Retina (tissue), 1 donor: ENCODE data around the gene CUL3.
"Not testable (repeated sequence)": the region's sequence is repeated elsewhere in the genome, so short reads cannot be mapped to it uniquely, and the experiment has no call there.

Experiments used
- DNase-seq: peaks from one replicate; pipeline ENCODE4 v3.0.0-alpha.2; 2016

Gene CUL3

DNA sequence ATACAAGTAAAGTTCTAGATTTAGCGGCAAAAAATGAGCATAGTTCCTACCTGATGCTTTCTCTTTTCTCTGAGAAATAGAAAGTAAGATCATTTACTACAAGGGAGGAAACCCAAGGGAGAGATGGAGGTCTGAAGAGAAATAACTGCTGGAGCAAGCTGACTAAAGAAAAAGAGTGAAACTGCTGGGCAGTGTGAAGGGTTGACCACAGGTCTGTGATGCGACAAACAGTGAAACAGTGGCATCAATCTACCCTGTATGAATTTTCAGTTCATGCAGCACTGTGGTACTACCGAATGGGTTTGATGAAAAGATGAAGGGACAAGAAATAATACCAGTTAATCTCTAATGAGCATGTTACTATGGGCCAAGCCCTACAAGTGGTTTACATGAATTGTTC lies 52.2 kb downstream of the CUL3 start:
- no peak for DNase-seq

DNA sequence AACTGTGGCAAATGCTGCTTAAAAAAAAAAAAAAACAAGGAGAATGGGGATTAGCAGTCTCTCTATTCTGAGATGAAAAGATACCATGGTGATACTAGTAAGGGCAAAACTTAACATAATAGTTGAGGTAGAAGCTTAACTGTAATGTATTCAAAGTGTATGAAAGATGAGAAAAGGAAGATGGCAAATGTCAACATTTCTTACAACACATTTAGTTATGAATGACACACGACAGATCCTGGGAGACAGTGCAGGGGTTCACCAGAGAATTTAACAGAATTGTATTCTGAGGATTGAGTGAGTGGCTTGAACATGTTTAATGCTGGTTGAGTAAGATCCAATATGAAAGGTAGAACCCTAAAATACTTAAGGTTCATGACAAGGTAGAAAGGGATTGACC lies 52.7 kb downstream of the CUL3 start:
- DNase-seq: no peak

DNA sequence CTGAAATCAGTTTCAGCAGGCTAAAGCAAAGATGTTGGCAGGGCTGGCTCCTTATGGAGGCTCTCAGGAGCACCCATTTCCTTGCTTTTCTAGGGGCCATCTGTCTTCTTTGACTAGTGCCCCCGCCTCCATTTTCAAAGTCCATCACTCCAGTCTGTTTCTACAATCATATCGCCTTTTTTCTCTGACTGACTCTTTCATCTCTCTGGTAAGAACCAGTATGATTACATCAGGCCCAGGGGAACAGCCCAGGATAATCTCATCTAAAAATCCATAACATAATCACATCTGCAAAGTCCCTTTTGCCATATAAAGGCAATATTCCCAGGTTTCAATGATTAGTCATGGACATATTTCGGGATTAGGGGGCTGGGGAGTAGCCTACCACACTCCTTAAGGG lies 57.0 kb downstream of the CUL3 start:
- DNase-seq: no peak

DNA sequence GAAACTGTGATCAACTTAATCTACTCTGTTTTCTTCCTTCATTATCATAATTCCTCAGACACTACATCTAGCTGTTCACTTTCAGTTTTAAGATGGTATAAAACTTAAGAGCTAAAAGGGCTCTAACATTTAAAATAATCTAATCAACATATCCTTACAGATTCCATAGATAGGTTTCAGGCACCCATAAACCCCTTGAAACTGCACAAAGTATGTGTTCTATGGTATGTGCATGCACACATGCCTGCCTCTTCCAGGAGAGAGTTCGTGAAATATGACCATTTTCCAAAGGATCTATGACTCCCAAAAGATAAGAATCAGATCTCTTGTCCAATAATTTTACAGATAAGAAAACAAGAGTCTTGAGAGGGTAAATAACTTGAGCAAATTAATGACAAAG lies 59.4 kb downstream of the CUL3 start:
- DNase-seq: no peak

DNA sequence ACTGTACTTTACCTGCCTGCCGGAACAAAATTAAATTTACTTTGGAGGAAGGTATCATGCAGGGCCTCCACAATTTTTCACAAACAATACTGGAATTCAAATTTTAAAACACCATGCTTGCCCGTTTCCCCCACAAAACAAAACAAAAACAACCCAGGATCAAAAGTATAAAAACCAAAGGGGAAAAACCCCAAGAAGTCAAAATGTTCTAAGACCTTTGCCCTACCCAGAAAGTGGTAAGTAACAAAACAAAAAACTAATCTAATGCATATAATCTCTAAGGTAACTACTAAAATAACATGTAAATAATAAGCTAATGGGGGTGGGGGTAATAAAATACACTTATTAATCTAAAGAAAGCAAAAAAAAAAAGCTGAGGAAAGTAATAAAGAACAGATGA lies 60.5 kb downstream of the CUL3 start:
- no peak for DNase-seq

DNA sequence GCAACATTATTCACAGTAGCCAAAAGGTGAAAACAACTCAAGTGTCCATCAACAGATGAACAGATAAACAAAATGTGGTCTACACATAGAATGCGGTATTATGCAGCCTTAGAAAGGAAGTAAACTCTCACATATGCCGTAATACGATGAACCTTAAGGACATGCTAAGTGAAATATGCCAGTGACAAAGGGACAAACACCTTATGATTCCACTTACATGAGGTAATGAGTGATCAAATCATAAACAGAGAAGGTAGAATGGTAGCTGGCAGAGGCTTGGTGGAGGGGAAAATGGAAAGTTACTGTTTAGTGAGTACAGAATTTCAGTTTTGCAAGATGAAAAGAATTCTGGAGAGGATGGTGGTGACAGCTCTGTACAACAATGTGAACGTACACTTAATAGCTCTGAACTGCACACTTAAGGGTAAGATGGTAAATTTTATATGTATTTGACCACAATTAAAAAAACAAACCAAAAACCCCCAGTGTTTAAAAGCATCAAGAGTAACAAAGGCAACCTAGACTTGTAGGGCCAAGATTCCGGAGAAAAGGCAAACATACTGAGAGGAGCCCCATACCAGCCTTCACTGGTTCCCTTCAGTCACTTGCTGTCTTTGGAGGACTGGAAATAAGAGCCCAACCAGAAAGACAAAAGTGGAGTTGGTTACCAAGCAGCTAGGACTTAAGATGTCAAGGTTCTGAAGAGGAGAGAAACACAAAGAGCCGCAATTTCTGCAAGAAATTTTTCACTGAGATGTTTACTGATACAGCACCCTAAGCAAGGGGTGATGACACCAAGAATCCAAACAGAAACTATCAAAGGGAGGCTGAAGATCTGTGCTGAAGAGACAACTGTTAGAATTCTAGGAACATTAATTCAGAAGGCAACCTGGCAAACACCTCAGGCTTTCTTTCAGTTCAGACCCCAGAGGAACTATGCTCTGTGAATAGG lies 61.3 kb downstream of the CUL3 start:
- no peak for DNase-seq

DNA sequence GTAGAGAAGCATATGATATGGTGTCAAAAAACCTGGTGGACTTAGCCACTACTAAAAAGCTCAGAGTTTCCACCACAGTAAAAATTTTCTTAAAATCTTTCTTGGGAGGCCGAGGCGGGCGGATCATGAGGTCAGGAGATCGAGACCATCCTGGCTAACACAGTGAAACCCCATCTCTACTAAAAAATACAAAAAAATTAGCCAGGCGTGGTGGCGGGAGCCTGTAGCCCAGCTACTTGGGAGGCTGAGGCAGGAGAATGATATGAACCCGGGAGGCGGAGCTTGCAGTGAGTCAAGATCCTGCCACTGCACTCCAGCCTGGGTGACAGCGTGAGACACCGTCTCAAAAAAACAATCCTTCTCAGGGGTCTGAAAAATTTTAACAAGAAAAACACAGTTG lies 62.7 kb downstream of the CUL3 start:
- not testable (repeated sequence) for DNase-seq

DNA sequence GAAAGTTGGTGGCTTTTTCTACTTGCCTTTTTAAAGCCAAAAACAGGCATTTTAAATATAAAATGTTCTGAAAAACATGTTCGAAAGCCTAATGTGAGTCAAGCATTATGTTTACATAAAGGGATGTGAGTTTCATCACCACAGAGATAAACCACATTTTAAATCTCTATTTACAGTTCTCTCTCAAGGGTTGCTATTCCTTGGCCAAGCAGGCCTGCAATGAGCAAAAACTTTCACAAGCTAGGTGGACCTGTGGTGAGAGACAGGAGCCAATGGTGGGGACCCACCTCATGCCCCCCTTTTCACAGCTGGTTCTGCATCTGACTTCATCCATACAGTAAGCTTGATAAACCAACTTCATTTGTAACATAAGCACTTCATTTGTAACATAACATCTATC lies 65.1 kb downstream of the CUL3 start:
- no peak for DNase-seq

DNA sequence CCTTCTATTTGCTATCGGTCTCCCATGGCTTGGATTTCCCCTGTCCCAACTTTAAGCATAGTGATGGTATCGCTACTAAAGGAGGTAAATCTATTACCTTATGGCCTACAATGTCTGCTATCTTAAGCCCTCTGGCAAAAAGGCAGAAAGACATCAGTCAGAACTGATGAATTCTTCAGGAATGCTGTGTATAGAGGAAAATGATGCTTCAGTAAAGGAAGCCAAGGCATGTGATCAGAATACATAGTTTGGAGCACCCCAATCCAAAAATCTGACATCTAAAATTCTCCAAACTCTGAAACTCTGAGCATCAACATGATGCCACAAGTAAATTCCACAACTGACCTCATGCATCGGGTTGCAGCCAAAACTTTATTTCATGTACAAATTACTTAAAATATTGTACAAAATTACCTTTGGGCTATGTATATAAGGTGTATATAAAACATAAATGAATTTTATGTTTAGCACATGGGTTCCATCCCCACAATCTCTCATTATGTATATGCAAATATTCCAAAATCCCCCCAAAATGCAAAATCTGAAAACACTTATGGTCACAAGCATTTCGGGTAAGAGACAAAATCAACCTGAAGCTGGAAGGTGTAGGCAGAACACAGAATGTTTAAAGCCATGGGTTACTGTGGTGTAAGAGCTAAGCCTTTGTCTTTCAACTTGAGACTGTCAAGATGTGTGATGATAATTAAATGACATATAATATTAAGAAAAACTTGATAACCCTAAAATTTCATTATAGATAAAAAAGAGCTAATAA lies 66.2 kb downstream of the CUL3 start:
- no peak for DNase-seq

DNA sequence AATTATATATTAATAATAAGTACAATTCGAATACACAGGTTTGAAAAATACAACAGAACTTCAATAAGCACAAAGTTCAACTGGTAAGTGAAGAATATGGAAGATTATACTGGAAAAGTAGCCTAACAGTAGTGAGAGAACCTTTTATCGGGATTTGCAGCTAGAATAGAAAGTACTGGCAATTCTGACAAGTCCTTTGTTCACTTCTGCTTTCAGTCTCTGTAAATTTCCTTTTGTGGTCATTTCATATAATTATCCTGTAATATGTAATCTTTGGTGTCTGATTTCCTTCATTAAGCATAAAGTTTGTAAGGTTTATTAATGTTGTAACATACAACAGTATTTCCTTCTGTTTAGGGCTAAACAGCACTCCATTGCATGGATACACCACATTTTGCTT lies 67.2 kb downstream of the CUL3 start:
- no peak for DNase-seq

DNA sequence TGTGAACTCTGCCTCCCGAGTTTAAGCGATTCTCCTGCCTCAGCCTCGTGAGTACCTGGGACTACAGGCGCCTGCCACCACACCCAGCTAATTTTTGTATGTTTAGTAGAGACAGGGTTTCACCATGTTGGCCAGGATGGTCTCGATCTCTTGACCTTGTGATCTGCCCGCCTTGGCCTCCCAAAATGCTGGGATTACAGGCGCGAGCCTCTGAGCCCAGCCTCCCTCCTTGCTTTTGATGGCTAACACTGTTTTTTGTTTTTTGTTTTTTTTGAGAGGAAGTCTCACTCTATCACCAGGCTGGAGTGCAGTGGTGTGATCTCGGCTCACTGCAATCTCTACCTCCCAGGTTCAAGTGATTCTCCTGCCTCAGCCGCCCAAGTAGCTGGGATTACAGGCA lies 68.8 kb downstream of the CUL3 start:
- DNase-seq: not testable (repeated sequence)

DNA sequence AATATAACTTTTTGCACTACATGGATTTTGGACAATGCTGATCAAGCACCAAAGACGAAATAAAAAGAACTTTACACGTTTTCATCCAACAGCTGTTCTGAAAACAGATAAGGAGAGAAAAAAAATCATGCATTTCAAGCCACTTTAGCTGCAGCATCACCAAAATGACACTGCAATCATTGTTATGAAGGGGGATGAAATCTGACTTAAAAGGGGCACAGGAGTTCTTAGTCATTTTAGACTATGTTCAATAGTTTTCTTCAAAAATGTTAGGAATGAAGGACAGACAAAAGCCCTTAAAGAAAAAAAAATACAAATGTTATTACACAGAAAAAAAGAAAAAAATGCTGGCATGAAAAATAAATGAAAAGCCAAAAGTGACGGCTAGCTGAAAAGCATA lies 71.2 kb downstream of the CUL3 start:
- no peak for DNase-seq

DNA sequence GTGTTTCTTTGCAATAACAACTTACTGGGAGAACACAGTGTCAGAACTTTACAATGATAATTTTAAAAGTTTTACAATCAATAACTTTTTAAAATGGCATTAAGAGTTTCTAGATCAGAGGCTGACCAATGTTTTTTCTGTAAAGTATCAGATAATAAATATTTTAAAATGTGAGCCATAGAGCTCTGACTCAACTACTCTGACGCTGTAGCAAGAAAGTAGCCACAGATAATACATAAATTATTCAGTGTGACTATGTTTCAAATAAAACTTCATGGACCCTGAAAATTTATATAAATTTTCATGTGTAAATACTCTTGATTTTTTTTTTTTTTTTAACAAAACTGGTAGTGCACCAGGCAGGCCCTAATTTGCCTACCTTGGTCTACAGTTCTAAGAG lies 77.4 kb downstream of the CUL3 start:
- DNase-seq: no peak

DNA sequence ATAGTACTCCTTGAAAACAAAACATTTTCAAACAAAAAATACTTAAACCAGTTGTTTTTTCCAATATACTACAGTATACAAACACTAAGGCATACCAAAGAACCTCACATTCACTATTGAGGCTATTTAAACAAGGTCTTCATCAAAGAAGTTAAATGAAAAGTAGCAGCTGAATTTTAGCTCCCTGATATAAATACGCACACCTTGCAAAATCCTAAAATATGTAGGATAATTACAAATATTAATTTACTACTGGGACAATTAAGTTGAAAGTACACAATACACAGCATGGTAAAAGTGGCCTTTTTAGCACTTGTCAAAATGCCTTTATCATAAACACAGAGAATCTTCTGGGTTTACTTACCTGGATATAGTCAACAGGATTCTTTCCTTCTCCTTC lies 78.7 kb downstream of the CUL3 start:
- no peak for DNase-seq

DNA sequence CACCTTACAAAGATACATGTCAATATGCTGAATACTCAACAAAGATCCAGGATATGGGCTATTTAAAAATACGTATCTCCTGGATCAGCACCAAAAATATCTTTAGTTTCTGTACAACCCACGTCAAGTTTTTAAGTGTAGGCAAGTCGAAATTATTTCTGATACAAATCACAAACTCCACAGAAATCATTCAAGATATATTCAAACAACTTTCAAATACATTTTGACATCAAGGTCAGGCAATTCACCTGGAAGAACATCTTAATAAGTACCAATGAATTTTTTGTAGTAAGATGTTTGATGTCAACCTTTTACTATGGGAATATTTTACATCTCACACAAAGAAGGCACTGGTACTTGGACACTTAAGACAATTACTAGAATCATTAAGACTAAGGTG lies 86.2 kb downstream of the CUL3 start:
- DNase-seq: no peak

DNA sequence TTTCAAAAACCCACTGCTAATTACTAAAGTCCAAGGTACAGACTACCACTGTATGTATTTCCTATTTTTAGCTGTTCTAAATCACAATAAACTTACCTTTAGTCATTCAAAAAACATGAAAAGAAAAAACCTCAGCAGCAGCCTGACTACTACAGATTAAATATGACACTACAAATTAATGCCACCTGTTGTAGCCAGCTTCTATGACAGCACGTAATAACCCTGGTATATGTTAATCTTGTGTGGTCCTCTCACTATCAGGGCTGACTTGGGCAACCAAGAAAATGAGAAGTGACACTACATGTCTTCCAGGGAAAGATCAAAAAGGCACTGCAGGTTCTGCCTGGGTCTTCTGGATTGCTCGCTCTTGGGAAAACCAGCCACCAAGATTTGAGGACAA lies 92.6 kb downstream of the CUL3 start:
- DNase-seq: no peak

DNA sequence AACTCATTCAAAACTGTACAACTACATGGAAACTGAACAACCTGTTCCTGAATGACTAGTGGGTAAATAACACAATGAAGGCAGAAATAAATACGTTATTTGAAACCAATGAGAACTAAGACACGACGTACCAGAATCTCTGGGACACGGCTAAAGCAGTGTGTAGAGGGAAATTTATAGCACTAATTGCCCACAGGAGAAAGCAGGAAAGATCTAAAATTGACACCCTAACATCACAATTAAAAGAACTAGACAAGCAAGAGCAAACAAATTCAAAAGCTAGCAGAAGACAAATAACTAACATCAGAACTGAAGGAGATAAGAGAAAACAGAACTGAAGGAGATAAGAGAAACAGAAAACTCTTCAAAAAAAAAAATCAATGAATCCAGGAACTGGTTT lies 97.2 kb downstream of the CUL3 start:
- not testable (repeated sequence) for DNase-seq

DNA sequence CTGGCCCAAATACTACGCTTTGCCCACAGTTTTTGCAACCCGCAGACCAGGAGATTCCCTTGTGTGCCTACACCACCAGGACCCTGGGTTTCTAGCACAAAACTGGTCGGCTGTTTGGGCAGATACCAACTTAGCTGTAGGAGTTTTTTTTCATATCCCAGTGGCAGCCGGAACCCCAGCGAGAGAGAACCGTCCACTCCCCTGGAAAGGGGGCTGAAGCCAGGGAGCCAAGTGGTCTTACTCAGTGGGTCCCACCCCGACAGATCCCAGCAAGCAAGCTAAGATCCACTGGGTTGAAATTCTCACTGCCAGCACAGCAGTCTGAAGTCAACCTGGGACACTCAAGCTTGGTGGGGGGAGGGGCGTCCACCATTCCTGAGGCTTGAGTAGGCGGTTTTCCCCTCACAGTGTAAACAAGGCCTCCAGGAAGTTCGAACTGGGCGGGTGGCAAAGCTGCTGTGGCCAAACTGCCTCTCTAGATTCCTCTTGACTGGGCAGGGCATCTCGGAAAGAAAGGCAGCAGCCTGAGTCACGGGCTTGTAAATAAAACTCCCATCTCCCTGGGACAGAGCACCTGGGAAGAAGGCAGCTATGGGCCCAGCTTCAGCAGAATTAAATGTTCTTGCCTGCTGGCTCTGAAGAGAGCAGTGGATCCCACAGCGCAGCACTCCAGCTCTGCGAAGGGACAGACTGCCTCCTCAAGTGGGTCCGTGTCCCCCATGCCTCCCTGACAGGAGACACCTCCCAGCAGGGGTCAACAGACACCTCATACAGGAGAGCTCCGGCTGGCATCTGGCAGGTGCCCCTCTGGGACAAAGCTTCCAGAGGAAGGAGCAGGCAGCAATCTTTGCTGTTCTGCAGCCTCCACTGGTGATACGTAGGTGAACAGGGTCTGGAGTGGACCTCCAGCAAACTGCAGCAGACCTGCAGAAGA lies 99.8 kb downstream of the CUL3 start:
- DNase-seq: not testable (repeated sequence)

DNA sequence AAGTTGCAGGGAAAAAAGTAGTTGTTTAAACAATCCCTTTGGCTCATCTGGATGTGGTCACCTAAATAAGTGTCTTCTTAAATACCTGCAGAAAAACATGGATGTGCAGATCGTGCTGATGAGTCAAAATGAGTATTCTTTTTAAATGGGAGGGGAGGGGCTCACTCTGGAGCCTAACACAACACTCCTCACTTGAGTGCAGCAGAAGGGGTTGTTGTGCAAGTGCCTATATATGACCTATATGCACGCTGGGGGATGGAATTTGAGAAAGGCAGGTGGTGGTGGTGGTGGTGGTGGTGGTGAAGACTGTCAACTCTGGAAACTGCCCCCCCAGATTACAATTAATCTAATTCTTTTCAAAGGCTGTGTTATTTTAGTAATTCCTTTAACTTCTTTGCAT lies 105.3 kb downstream of the CUL3 start:
- DNase-seq: no peak

DNA sequence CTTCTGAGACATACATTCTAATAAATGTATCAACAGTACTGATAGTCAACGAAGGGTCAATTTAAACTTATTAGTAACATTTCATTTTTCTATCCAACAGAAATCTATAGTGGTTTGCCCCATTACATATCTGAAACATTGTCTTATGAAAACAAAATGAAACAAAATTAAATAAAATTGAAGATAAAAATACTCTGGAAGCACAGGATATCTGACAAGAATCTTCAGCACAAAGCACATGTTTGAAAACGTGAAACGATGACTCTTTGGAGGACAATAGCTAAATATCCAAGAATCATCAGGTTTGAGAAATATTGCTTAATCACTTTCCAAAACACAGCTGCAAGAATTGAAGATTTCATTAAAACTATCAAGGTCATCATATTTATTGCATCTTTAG lies 112.3 kb downstream of the CUL3 start:
- no peak for DNase-seq

DNA sequence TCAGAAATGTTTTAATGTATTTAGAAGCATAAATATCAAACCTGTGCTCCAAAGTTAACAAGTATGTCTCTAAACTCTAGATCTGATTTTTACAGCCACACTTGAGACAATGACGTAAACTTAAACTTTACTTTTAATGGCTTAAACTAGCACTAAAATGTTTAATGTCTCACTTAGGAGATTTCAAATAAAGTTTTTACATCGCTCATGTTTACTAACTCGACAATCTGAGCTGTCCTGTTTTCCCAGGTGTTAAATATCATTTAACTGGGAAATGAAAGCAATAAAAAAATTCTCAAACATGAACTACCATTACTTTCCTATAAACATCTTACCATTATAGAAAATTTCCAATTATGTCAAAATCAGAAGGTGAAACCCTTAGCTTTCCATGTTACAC lies 113.0 kb downstream of the CUL3 start:
- DNase-seq: no peak

DNA sequence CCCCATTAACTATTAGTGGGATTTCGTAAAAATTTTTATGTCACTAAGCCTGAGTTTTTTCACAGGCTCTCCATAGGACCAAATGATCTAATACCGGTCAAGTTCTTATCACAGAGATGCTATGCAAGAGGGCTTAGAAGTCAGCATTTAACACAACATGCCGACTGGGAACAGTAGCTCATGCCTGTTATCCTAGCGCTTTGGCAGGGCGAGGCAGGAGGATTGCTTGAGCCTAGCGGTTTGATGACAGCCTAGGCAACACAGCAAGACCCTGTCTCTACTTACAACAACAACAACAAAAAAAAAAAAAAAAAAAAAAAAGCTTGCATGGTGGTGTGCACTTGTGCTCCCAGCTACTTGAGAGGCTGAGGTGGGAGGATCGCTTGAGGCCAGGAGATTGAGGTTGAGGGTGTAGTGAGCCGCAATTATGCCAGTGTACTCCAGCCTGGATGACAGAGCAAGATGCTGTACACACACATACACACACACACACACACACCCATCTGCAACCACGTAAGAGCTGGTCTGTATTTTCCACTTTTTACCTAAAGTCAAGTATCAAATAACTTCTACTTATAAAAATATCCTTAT lies 115.7 kb downstream of the CUL3 start:
- DNase-seq: no peak
